GM18507 (cell line): ENCODE measurements around the gene OR51T1.
"Not testable (repeated sequence)": the region's sequence is repeated elsewhere in the genome, so short reads cannot be mapped to it uniquely, and the experiment has no call there.

ENCODE experiments used
- DNase-seq: peaks from one replicate; pipeline ENCODE4 v3.0.0; 2011; ENCODE audit warnings: low read depth; ENCODE audit not compliant: insufficient read length; ENCODE audit errors: extremely low spot score
- FAIRE-seq: peaks from 2 replicates; lab custom pipeline; 2011; peaks lifted over from hg19 to GRCh38; lab: Jason Lieb, UNC

The OR51T1 gene, protein sequence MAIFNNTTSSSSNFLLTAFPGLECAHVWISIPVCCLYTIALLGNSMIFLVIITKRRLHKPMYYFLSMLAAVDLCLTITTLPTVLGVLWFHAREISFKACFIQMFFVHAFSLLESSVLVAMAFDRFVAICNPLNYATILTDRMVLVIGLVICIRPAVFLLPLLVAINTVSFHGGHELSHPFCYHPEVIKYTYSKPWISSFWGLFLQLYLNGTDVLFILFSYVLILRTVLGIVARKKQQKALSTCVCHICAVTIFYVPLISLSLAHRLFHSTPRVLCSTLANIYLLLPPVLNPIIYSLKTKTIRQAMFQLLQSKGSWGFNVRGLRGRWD

DNA sequence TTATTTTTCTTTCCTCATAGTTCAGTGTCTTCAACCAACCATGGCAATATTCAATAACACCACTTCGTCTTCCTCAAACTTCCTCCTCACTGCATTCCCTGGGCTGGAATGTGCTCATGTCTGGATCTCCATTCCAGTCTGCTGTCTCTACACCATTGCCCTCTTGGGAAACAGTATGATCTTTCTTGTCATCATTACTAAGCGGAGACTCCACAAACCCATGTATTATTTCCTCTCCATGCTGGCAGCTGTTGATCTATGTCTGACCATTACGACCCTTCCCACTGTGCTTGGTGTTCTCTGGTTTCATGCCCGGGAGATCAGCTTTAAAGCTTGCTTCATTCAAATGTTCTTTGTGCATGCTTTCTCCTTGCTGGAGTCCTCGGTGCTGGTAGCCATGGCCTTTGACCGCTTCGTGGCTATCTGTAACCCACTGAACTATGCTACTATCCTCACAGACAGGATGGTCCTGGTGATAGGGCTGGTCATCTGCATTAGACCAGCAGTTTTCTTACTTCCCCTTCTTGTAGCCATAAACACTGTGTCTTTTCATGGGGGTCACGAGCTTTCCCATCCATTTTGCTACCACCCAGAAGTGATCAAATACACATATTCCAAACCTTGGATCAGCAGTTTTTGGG, at the start of gene OR51T1:
OR51T1 (plus strand) TSS at position 41 of the 641 bp plus-strand sequence; CDS start at position 41, 0 bp downstream.
- FAIRE-seq: no peak
- DNase-seq: no peak

DNA sequence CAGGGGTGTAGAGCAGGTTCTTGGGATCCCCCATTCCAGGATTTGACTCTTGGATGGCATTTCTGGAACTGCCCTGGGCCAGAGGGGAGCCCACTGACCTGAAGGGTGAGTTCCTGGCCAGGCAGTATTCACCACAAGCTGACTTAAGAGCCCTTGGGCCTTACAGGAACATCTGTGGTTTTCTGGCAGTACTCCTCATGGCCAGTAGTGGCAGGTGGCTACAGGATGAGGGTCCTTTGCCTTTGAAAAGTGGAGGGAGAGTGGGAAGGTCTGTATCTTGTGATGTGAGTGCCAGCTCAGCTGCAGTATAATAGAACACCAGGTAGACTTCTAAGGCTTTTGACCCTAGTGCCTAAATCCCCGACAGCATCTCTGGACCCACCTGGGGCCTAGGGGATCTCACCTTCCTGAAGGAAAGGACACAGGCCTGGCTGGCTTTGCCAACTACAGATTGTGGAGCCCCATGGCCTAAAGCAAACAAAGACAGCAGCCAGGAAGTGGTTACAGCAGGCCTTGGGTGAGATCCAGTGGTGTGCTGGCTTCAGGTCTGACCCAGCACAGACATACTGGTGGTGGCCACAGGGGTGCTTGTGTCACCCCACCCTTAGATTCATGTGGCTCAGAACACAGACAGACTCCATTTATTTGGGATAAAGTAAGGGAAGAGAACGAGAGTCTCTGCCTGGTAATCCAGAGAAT, 41.7 kb upstream of the OR51T1 start:
- no peak for DNase-seq
- FAIRE-seq: no peak

DNA sequence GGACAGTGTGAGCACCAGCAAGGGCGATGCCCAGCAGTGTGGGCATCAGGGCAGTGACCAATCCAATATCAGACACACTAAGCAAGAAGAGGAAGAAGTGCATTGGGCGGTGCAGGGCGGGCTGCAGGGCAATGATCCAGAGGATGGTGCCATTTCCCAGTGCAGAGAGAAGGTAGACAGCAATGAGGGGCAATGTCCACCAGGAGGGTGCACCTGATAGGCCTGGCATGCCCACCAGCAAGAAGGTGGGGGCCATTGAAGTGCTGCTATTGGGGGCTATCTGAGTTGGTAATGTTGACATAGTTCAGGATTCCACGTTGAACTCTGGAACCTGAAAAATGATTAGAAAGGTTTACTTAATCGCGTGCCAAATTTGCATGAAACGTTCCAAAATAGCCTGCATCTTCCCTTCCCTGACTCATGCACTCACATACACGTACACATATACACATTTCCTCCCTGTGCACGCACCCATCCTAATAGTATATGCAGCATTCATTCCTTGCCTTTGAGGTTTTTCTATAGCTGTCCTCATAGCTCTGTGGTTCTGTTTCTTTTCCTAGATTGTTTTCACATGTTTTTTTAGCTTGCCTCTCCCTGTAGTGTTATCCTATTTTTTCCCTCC, 32.7 kb upstream of the OR51T1 start, which contains the start of gene OR51S1:
OR51S1 (minus strand) TSS at position 301 of the 625 bp plus-strand sequence; CDS start at position 301, 0 bp downstream.
- DNase-seq (no peak), FAIRE-seq (no peak)

DNA sequence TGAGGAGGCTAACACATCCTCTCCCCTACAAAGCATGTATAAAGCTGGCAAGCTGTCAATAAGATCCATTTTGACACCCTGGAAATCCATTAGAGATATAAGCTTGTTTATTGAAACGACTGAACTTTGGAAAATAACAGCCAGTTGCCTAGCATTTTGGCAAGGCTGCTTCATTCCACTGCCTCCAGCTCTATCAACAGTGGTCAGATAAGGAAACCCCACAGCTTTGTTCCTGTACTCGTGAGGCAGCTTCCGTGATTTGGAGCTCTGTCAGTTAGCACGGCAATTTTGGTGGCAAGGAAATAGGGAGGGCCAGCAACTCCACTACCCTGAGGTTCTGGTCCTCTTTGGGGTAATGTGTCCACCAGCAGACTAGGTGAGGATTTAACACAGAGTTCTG, 30.7 kb upstream of the OR51T1 start:
- FAIRE-seq (no peak), DNase-seq (no peak)

DNA sequence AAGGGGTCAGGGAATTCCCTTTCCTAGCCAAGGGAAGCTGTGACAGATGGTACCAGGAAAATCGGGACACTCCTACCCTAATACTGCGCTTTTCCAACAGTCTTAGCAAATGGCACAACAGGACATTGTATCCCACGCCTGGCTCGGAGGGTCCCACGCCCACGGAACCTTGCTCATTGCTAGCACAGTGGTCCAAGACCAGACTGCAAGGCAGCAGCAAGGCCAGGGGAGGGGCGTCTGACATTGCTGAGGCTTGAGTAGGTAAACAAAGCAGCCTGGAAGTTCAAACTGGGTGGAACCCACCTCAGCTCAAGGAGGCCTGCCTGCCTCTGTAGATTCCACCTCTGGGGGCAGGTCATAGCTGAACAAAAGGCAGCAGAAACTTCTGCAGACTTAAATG, 27.4 kb upstream of the OR51T1 start:
- not testable (repeated sequence) for FAIRE-seq, DNase-seq

DNA sequence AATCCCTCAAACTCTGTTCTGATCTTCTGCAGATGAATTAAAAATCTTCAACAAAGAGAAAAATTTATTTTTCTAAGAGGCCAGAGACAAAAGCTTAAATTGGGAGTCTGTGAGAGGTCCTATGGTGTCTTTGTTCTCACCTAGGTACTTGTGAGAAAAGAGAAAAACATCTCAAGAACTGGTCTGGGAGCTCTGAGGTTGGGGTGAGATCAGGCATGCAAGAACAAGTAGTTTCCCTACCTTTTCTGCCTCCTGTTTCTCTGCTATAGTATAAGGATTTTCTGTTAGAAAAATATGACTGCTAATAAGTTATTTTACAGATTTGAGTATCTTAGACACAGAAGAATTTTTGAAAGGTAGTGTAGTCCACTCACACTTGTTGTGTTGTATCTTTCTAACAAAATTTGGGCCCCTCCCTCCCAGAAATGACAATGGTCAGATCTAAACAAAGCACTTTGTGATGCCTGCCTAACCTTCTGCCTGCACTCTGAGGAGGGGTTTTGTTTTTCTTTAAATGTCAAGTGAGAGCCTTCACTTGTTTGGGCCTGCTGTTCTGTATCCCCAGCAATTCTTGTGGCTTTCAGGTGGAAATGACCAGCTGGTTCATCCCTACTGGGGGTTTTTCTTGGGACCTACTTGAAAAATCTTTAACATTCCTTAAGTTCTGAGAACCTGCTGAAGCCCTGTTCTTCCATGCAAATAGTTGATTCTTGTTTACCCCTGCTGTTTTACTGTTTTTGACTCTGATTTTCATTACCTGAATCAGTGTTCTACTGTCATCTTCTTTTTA, 19.1 kb upstream of the OR51T1 start:
- no peak for FAIRE-seq
- no peak for DNase-seq

DNA sequence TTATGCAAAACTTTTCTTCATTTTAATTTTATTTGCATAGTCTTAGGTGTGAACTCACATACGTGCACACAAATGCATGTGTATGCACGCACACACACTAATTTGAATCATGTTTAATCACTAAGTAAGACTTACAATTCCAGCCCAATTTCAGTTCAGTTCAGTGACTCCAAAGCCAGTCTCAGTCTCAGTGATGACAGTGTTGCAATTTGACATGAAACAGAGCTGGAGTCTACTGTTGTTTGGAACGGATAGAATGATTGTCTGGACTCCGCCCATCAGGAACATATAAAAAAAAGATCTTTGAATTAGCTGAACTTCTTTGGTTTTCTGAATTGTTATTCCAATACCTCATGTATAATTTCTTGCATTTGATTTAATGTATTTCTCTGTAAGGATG, 17.8 kb upstream of the OR51T1 start:
- DNase-seq (no peak), FAIRE-seq (no peak)

DNA sequence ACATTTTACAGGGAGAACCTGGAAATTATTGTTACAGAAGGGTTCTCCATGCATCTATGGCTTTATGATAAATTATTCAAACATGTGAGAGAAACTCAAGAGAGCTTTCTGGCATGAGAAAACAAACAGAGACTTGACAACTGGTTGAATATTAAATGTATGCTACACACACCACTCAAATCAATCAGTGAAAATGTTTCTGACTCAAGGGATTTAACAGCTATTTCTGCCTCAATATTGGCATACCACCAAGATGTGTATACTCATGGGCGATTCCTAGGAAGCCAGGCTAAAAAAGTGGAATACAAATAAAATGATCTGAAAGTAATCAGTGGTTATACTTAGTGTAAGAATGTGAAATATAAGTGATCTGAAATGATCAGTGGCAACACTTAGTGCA, 15.8 kb upstream of the OR51T1 start:
- DNase-seq (no peak), FAIRE-seq (no peak)

DNA sequence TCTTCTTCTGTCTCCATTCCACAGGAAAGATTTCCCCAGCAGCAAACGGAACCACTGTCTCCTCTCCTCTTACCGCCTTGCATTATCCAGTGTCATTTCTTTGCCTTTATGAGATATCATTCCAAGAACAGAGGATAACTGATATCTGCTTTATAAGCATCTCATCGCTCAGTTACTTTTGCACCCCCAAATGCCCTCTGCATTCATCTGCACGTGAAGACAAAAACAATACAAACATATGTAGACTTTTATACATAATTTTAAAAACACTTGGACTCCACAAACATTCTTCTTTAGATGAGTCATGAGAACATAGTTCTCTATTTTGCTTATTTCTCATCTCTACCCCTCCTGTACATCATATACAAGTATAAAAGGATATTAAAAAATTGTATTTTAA, 512 bp upstream of the OR51T1 start:
- no peak for DNase-seq
- FAIRE-seq: no peak

DNA sequence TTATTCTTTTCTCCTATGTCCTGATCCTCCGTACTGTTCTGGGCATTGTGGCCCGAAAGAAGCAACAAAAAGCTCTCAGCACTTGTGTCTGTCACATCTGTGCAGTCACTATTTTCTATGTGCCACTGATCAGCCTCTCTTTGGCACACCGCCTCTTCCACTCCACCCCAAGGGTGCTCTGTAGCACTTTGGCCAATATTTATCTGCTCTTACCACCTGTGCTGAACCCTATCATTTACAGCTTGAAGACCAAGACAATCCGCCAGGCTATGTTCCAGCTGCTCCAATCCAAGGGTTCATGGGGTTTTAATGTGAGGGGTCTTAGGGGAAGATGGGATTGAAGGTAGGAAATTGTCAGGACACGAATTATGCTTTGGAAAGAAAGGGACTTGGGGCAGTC, 843 bp downstream of the OR51T1 start:
- DNase-seq: no peak

DNA sequence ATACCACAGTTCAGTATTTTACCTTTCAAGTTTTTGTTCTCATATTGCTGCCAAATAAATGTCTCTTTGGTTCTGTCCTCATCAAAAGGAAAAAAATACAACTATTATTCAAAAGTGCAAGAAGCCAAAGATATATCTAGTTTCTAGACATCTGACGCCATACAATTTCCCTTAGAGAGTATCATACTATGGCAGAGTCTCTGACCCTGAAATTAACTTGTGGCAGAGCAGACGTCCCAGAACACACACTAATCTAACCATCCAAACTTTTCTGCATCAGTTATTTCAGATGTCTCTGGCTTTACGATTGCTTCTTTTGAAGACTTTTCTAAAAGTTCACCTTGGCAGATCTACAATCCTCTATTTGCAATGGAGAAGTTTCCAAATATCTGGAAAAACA, 2.7 kb downstream of the OR51T1 start:
- DNase-seq (no peak), FAIRE-seq (no peak)

More for the DNA sequence above, 843 bp downstream of the OR51T1 start:
- no peak for FAIRE-seq

DNA sequence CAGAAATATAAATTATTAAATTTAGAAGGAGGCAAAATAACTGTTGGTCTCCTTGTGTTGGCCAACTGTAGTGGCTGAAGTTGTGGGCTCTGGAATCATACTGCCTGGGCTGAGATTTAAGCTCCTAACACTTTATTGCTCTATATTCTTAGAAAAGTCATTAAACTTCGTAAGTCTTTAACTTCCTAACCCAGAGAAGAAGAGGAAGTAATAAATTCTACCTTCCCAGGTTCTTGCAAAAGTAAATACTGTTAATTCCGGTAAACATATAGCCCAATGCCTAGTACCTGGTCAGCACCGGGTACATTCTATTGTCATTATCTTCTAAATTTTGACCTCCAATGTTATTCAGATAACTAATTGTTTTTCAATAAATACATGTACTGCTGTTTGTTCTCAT, 4.5 kb downstream of the OR51T1 start:
- no peak for DNase-seq
- FAIRE-seq: no peak

DNA sequence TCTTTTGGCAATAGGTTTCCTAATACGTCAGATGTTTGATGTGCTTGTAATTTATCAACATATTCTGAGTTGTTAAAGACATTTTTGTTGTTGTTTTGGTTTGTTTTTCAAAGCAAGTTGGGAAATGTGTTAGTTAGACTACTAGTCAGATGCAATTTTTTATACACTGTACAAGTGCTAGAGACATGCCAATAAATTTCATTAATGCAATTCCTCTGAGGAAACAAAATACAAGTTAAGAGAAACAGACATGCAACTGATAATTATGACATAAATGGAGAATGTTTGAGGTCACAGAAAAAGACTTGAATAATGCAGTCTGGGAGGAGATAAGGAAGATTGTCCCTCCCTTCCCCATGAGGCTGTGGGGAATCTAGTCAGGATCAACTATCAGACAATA, 5.9 kb downstream of the OR51T1 start:
- no peak for FAIRE-seq

DNA sequence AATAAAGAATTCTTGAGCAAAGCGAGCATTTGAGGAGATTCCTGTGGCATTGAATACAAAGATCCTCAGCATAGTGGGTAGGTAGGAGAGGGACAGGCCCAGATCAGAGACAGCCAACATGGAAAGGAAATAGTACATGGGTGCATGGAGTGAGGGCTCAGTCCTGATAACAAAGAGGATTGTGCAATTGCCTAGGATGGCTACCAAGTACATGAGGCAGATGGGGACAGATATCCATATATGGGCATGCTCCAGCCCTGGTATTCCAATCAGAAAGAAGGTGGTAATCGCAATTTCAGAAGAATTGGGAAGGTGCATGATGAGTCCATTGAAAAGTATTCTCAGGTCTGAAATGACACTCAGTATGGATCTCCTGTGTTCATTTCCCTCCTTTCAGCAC, 8.6 kb downstream of the OR51T1 start:
- no peak for FAIRE-seq

More for the DNA sequence above, 5.9 kb downstream of the OR51T1 start:
- DNase-seq: no peak

DNA sequence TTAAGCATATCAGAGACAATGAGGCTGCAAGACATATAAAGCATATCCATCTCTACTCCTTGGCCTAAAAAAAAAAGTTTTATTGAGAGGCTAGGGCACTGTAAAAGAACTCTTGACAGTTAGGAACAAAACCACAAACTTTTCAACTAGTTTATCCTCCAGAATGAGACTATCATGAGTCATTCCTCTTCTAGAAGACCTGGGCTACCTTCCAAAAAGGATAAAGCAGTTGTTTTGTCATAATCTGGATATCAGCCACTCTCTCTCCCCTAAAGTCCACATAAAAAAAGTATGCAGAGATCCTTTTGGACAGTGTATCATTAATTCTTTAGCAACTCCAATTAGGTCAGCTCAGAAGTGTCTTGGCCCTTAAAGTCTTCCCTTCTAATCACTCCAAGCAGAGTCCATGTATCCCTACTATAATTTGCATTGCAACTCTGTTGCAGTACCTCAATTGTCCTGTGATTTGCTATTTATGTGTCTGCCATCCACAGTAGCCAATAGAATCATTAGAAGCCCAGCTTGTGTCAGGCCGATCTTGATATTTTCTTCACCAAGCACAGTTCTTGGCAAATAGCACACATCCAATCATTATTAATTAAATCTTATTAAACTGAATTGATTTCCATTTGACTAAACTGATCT, 10.4 kb downstream of the OR51T1 start:
- no peak for DNase-seq
- no peak for FAIRE-seq

More for the DNA sequence above, 8.6 kb downstream of the OR51T1 start:
- DNase-seq: no peak

DNA sequence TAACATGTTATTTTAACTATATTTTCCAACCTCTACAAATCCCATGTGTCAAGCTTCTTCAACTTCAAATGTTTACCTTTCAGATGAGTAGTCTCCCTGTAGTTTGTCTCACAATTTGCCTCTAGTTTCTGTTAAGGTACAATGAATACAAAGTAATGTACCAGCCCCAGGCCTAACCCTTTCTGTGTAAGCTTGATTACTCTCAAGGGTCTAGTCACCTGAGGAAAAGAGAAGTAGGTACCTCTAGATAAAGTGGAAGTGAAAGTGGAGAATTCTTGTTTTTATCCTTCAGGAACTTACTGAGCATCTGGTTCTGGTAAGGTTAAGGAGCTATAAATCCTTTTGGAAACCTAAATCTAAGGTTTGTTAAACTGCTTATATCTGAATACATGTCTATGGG, 21.8 kb downstream of the OR51T1 start, which contains the start of gene OR51A7:
OR51A7 (plus strand) TSS at position 300 of the 400 bp plus-strand sequence. CDS start 3,587 bp downstream, outside the sequence.
- FAIRE-seq: no peak
- no peak for DNase-seq

DNA sequence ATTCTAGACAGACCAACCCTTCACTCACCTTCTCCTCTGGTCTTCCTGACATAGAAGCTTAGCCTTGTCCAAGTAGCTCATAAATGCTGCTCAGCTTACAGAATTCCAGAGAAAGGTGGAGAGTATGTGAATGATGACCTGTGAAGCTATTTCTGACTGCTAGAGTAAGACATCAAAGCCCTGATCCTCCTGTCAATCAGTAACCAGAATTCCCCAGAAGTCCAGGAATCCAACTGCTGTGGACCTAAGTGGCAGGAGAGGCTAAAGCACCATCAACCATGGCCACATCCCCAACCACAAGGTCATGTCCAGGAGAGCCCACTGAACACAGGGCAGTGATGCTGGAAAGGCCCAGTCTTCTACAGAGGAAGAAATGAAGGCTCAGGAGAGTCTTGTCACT, 34.9 kb downstream of the OR51T1 start:
- no peak for DNase-seq
- no peak for FAIRE-seq

DNA sequence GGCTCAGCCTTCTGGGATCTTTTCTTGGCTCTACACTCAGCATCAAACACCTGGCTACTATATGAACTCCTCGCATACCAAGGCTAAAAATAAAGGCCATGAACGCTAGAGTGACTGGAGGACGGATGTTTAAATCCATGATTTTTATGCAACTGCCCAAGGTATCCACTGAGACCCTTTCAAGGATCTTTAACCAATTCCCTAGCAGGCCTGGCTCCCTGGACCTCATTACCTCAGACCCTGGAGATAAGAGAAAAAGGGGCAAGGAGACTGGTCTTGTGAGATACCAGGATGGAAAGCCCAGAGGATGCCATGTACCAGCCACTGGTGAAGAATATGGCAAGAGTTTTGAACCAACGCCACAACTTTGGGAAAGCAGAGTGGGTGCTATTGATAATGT, 37.5 kb downstream of the OR51T1 start, which contains the start of gene OR51G2:
OR51G2 (minus strand) TSS at position 101 of the 400 bp plus-strand sequence. CDS start 3,687 bp downstream, outside the sequence.
- FAIRE-seq: no peak
- DNase-seq: no peak

DNA sequence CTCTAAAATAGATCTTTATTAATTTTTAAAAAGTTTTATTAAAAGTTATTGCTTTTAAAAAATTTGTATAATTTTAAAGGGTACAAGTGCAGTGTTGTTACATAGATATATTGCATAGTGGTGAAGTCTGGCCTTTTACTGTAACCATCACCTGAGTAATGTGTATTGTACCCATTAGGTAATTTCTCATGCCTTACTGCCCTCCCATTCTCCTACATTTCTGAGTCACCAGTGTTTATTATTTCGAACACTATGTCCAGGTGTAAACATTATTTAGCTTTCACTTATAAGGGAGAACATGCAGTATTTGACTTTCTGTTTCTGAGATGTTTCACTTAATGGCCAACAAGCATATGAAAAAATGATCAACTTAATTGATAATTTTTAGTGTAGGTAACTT, 40.1 kb downstream of the OR51T1 start:
- no peak for DNase-seq
- no peak for FAIRE-seq
